C4-2B (cell line): ENCODE measurements around the gene TRERF1.

Experiments used
- H3K27ac ChIP-seq: fragments of 450-650 bp; 2 replicates; pipeline ENCODE4 v1.5.1; 2017
- ZFX ChIP-seq: fragments of 450-650 bp; IDR thresholded peaks from 2 replicates; pipeline ENCODE4 v1.6.1; 2017
- TF ChIP-seq, protein P1 (sequence below): fragments of 450-650 bp; conservative IDR thresholded peaks from 2 replicates; pipeline ENCODE4 v1.5.1; 2017; ENCODE audit warnings: mild to moderate bottlenecking

The TRERF1 gene

DNA sequence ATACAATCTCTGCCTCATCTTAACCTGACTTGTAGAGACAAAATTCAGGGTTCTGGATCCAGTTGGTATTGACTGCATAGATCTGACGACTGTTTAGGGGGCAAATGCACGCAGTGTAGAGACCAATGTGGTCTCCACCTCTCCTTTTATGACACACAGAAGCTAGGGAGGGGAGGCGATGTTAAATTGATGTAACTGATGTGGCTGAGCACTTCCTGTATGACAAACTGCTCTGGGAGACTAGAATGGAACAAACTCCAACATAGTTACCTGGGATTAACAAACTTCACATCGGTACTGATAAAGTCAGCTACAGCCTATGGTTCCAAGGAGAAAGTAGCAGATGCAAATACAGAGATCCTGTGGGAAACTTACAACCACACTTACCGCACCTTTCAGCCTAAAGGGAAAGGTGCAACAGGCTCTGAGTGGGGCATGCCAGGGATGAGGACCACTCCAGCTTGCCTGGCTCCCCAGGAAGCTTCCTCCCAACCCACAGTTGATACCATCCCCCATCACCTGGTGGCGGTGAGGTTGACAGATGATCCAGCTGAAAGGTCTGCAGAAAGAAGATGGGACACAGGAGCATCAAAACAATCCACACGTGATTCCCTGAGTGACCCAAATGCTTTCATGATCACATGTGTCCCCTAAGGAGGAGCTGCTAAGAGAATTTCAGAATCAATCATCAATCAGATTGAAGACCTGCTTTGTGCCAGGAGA is 173.4 kb downstream of the TRERF1 start:
- no peak for TF ChIP-seq ZFX
- TF ChIP-seq, protein P1, sequence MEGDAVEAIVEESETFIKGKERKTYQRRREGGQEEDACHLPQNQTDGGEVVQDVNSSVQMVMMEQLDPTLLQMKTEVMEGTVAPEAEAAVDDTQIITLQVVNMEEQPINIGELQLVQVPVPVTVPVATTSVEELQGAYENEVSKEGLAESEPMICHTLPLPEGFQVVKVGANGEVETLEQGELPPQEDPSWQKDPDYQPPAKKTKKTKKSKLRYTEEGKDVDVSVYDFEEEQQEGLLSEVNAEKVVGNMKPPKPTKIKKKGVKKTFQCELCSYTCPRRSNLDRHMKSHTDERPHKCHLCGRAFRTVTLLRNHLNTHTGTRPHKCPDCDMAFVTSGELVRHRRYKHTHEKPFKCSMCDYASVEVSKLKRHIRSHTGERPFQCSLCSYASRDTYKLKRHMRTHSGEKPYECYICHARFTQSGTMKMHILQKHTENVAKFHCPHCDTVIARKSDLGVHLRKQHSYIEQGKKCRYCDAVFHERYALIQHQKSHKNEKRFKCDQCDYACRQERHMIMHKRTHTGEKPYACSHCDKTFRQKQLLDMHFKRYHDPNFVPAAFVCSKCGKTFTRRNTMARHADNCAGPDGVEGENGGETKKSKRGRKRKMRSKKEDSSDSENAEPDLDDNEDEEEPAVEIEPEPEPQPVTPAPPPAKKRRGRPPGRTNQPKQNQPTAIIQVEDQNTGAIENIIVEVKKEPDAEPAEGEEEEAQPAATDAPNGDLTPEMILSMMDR, result no peak
- H3K27ac ChIP-seq, result no peak overlapping the region

DNA sequence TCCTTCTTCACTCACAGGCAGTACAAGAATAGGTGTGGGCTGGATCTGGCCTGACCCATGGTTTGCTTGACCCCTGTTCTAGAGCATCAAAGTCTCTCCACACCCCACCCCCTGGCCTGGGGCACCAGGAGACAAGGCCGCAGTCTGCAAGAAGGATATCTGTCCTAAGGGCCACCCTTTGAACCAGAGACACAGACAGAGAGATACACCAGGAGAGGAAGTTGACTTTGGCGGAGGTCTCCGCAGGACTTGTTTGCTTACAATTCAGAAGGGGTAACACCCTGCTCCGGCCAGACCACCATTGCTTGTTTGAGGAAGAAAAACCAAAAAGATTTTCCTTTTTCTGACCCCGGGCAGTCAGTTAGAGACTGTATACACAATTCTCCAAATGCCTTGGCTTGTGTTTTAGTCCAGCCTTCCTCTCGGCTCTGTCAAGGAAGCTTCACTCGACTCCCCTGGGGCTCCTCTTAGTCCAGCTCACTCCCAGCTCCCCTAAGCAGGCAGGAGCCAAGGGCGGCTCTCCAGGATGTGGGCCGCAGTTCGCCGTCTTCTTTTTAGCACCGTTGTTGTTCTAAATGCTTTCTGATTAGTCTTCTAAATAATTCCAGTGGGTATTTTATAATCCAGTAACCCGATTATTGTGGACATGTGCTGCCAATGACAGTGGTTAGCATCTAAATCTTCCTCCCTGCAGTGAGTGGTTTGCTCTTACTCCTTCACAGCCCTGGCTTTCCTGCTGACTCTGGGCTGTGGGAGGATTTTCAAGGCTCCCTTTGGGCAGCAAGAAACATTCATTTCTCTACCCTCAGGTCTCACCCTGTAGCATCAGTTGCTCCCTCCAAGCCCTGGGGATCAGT is 175.5 kb downstream of the TRERF1 start:
- TF ChIP-seq, protein P1, result no peak
- TF ChIP-seq ZFX, result no peak
- no peak overlapping the region for H3K27ac ChIP-seq

DNA sequence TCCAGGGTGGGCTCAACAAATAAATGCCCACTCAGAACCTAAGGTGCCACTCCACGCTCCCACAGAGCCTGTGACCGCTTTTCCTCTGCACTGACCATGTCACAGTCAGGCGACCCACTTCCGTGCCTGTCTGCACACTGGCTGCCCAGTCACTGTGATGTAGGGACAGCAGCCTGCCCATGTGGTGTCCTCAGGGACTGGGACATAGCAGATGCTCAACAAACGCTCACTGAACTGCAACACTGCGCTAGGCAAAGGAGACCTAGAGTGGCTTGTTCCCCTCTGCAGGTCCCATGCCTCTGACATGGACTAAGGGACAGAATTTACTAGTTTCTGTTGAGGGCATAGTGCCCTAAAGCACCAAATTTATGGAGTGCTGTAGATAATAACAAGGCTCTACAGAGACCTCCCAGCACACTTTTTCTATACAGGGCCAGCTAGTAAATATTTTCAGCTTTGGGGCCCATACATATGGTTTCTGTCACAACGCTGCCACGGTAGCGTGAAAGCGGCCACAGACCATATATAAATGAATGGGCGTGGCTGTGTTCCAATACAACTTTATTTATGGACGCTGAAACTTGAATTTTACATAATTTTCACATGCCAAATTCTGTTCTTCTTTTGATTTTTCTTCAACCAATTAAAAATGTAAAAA is 176.2 kb downstream of the TRERF1 start:
- no peak overlapping the region for H3K27ac ChIP-seq
- no peak for TF ChIP-seq ZFX
- TF ChIP-seq, protein P1, result no peak

DNA sequence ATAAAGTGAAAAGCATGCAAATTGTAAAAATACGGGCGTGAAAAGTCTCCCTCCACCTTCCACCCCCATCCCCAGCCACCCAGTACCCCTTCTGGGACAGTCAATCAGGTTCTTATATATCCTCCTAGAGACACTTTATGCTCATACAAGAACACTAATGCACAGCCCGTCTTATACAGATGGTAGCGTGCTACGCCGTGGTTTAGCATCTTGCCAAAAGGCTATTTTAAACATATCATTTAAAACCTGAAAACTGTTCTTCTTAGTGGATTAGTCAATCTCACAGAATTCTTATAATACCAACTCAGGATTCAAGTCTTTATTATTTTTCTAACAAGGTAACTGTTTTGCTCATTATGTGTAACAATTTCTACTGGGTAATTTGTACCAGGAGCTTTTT is 176.8 kb downstream of the TRERF1 start:
- no peak for TF ChIP-seq ZFX
- TF ChIP-seq, protein P1, result no peak
- H3K27ac ChIP-seq, result no peak overlapping the region

DNA sequence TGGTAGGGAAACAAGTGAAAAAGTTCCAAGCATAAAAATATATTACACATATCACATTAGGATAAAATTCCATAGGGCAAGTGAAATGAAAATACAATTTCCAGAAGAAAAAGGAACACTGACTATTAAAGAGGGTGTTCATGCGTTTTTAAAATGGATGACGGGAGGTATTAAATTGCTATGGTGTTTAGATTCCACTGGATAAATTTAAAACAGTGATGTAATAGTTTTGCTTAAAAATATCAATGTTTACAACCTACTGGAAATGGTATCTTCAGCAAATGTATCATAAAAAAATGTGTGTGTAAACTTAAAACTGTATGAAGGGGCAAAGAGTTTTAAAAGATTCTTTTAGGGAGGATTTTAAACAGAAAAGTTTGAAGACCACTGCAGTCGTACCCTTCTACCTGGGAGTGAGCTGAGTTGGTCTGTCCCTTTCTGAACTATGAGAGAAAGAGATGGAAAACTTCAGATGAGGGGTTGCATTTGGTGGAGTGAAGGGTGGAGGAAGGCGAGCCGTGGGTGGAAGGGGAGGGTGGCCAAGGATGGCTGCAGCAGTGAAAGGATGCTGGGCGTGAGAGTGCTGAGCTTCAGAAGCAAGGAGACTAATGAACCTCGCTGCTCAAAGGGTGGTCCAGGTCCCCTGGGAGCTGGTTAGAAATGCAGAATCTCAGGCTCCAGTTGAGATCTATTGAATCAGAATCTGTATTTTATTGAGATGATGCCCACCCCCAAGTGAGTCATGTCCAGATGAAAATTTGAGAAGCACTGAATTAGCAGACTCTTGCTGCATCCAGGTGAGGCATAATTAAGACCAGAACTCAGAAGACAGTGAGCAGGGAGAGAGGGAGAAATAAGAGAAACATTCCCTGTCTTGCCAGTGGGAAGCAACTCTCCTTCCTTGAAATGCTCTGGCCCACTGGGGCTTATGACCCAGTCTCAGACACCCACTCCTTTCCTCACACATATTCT is 179.6 kb downstream of the TRERF1 start:
- TF ChIP-seq, protein P1, result no peak
- TF ChIP-seq ZFX, result no peak
- no peak overlapping the region for H3K27ac ChIP-seq

DNA sequence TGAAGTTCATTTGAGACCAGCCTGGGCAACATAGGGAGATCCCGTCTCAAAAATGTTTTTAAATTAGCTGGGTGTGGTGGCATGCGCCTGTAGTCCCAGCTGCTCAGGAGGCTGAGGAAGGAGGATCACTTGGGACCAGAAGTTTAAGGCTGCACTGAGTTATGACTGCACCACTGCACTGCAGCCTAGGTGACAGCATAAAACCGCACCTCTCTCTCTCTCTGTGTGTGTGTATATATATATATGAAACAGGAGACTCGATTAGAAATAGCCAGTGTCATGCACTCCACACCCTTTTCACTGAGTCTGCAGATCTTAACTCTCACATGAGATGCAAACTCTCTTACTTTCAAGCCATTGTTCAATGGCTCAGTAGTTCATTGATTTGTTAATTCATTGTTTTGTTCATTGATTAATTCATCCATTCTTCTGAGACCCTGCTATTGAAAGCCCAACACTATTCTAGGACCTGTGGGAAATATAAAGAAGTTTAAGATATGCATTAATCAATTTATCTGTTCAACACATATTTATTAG is 181.7 kb downstream of the TRERF1 start:
- no peak overlapping the region for H3K27ac ChIP-seq
- no peak for TF ChIP-seq ZFX
- TF ChIP-seq, protein P1, result no peak
